ENCODE results near the gene DYNC1H1.
A peak's percentile ranks its signal among the peaks of the same experiment; 100 is the strongest.

The DYNC1H1 gene

DNA sequence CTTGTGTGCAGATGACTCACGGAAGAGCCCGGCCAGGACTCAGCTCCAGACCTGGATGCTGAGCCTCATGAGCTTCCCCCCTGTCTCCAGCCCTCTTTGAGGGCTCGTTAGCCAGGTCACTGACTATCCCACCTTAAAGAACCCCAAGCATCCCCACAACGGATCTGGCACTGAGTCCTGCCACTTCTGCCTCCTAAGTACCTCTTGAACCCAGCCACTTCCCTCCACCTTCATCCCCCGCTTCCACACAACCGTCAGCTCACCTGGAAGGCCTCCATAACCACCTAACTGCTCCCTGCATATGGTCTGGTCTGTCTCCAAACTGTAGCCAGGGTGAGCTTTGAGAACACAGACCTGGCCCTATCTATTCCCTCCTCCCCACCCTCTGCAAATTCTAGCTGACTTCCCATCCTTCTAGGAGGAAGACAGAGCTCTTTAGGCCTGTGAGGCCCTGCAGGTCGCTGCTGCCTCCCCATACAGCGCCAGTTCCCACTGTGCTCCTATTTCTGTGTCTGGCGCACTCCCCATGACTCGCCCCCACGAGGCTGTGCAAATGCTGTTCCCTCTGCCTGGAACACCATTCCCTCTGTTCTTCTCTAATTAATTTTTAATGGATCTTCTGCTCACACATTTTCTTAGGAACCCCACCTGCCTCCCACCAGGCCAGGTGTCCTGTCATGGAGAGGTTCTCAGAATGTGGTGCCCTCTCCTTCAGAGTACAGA, 125.4 kb downstream of the DYNC1H1 start:
- DNase-seq (ENCODE audit: low read depth), result no peak

DNA sequence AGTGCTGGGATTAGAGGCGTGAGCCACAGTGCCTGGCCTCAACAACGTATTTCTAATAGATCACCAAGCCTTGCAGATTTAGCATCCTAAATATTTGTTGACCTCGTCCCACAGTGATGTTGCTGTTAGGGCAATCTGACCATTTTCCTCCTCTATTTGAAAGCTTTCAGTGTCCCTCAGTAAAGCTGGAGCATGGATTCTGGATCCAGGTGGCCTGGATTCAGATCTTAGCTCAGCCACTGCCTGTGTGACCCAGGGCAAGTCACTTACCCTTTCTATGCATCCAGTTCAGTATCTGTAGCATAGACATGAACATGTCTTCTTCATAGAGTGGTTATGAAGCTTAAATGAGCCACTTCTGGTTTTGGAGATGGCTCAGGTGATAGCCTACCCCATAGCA, 126.3 kb downstream of the DYNC1H1 start:
- DNase-seq (ENCODE audit: low read depth), result no peak

- DNase-seq (ENCODE audit: low read depth), result no peak
These were observed 128.4 kb downstream of the DYNC1H1 start for GRCh38 chr14:102092806-102093205.

DNA sequence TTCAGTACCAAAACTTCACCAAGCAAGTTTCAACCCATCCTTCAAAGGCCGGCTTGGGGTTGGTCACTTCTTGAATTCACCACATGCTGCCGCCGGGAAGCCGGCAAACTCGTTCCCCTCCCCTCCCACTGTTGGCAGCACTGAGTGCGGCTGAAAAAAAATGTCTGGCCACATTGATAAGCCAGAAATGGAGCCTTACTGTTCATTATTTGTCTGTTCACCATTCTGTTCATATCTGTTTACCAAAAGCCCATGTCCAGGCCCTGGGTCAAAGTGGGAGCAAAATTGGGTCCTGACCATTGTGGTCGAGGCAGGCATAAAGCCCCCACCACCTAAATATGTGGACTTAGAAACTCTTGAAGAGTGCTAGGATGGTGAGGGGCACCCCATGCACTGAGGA, 129.7 kb downstream of the DYNC1H1 start:
- DNase-seq (ENCODE audit: low read depth), result no peak

GRCh38 chr14:102095231-102095870, 131.0 kb downstream of the DYNC1H1 start:
- DNase-seq (ENCODE audit: low read depth), result no peak

DNA sequence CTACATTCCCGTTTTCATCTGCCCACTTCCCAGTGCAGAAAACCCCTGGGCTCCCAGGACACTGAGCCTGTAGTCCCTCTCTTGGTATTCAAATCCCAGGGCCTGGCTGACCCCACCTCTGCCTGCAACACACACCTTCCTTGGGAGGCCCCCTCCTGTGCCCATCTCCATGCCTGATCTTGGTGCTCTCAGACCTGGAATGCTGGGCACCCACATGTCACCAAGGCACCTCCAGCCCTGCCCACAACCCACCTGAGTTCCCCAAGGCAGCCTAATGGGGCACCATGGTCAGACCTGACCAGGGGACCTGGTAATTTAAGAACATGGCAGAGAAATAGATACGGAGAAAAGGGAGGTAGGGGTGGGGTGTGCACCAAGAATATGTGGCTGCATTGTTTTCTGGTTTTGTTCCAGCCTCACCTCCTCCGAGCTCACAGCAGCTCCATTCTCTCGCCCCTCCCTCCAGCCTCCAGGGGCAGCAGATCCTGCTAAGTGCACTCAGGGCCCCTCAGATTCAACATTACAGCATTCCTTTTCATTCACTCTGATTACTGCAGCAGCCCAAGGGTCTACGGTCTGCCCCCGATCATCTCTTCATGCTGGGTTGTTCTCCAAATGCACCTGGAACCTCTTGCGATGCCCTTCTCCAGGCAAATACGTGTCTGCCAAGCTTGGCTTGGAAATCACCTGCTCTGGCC, 131.6 kb downstream of the DYNC1H1 start:
- DNase-seq (ENCODE audit: low read depth), result no peak

DNA sequence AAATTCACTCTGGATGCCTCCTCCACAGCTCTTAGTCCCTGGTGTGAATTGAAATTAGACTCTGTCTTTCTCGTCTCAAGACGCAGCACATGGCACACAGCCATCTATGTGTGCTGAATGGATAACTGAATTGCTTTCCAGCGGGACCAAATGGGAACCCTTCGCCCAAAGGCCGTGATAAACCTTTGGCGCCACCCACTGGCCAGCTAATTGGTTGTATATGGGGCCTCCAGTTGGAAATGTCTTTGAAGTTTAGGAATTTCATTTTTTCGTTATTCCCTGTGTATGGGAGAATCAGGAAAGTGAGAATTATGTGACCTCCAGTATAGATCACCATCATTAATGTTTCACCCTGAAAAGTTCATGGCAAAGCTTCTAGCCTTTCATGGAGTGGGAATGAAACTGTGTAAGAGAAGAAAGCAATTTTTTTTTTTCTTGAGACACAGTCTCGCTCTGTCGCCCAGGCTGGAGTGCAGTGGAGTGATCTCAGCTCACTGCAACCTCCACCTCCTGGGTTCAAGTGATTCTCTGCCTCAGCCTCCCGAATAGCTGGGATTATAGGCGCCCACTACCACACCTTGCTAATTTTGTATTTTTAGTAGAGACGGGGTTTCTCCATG, 132.3 kb downstream of the DYNC1H1 start:
- peak; percentile 45 for DNase-seq (ENCODE audit: low read depth)

- no peak for DNase-seq (ENCODE audit: low read depth)
These were observed 133.2 kb downstream of the DYNC1H1 start for GRCh38 chr14:102097441-102098135.

GRCh38 chr14:102103062-102103695, 138.8 kb downstream of the DYNC1H1 start:
- DNase-seq (ENCODE audit: low read depth), result no peak

GRCh38 chr14:102105369-102105768, 141.0 kb downstream of the DYNC1H1 start:
- no peak for DNase-seq (ENCODE audit: low read depth)
